ENCODE measurements around the gene CMTM2. TPM values are rescaled to one million over a fixed set of nuclear protein-coding genes. Genes with fewer than 3 reads are reported as not detected.

The CMTM2 gene
- total and polyA plus RNA-seq, 3 experiments from 2014 or later = 0.22 to 0.24 TPM; not detected in 1

DNA sequence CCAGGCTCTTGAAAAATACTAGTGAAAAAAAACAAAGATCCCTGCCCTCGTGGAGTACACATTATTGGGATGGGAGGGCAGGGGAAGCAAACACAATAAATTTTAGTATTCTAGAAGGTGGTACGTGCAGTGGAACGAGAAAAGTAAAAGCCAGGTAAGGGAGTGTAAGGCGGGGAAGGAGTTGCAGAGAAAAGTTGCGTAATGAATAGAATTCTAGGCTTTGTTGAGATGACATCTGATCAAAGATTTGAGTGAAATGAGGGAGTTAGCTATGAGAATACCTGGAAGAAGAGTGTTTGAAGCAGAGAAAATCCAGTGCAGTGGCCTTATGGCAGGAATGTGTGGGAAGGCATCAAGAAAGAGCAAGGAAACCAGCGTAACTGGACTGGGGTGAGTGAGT is 24.8 kb upstream of the CMTM2 start:
- H3K27ac Mint-ChIP-seq = peak overlapping the region; percentile 55 to 97 (median 95)
- ChIA-PET CTCF (interaction anchor here (0.8 to 3.7 kb wide), 6 partner anchors 8 to 74 kb away, joined by 3 to 20 read pairs (median 6); partner anchors contain the start of gene CMTM3), POLR2A (interaction anchor here (0.9 to 1.0 kb wide), 2 partner anchors 32 to 49 kb away, joined by 3 to 5 read pairs; no protein-coding TSS in a partner anchor)
- H3K4me1 Mint-ChIP-seq = peaks cover 77 to 89% (median 87%) of the 10 kb centered on the region in 3 donors
- Histone ChIP-seq H3K4me1 (ENCODE audit: insufficient read depth, low read length) (peaks cover 58% of the 10 kb centered on the region), H3K27ac (ENCODE audit: low read depth, low read length) (no peak overlapping the region), H3K36me3 (ENCODE audit: insufficient read depth, low read length) (no peaks in the 10 kb centered on the region), H3K9me3 (ENCODE audit: low read length) (no peaks in the 10 kb centered on the region), H3K4me3 (ENCODE audit: low read length) (no peak overlapping the region), H3K27me3 (ENCODE audit: insufficient read depth, low read length, poor library complexity, severe bottlenecking) (no peaks in the 10 kb centered on the region)
- H3K27me3 Mint-ChIP-seq = peaks cover 0 to 5% of the 10 kb centered on the region in 2 donors
- H3K9me3 Mint-ChIP-seq = no peaks in the 10 kb centered on the region
- peak overlapping the region; percentile 90 to 98 (median 97) for H3K4me3 Mint-ChIP-seq
- DNase-seq = no peak
- peaks cover 0 to 49% (median 9%) of the 10 kb centered on the region in 3 donors for H3K36me3 Mint-ChIP-seq

GRCh38 chr16:66560107-66560506 is 19.2 kb upstream of the CMTM2 start:
- H3K9me3 Mint-ChIP-seq = no peaks in the 10 kb centered on the region
- H3K36me3 Mint-ChIP-seq = peaks cover 0 to 63% (median 10%) of the 10 kb centered on the region in 3 donors
- H3K27me3 ChIP-seq (ENCODE audit: insufficient read depth, low read length, poor library complexity, severe bottlenecking) = no peaks in the 10 kb centered on the region
- H3K27ac Mint-ChIP-seq = peak overlapping the region; percentile 13 to 92 (median 79)
- no peaks in the 10 kb centered on the region for H3K27me3 Mint-ChIP-seq
- no peak overlapping the region for H3K4me3 ChIP-seq (ENCODE audit: low read length)
- H3K27ac ChIP-seq (ENCODE audit: low read depth, low read length) = no peak overlapping the region
- no peaks in the 10 kb centered on the region for H3K9me3 ChIP-seq (ENCODE audit: low read length)
- ChIA-PET CTCF (interaction anchor here (0.8 to 2.6 kb wide), 4 partner anchors 9 to 48 kb away, joined by 3 to 12 read pairs (median 3); no protein-coding TSS in a partner anchor), POLR2A (no interaction called here)
- H3K4me3 Mint-ChIP-seq = peak overlapping the region; percentile 1 to 63 (median 25)
- peaks cover 83 to 94% (median 93%) of the 10 kb centered on the region in 3 donors for H3K4me1 Mint-ChIP-seq
- H3K4me1 ChIP-seq (ENCODE audit: insufficient read depth, low read length) = peaks cover 52% of the 10 kb centered on the region
- no peak for DNase-seq
- H3K36me3 ChIP-seq (ENCODE audit: insufficient read depth, low read length) = peaks cover 11% of the 10 kb centered on the region

DNA sequence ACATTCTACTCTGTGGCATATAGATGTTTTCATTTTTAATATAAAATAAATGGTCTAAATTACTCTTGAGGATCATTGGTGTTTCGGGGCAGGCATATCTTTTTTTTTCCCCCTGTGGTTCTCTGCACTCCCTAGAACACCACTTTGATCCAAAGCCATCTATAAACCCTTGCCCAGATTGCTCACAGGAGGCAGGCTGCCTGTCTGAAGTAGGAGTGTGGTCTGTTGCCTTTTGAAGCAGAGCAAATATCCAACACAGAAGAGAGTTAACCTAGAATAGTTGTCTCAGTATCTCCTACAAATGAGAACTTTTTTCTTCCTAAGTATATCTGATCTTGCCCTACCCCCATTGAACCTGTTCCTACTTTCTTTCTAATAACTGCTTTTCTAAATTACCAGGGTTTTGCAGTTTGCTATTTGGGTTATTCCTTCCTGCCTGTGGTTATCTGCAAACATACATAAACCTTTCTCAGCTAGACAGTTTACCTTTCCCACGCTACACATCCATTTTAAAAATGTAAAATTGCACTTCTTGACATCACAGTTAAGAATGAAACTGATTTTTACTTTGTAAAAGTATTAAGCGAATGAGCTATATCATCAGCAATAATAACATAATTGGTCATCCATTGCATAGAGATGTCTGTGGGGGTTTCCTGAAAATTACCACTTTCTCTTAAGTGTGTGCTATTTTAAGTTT is 17.7 kb upstream of the CMTM2 start:
- no peak overlapping the region for H3K27ac ChIP-seq (ENCODE audit: low read depth, low read length)
- H3K27ac Mint-ChIP-seq = peak overlapping the region; percentile 13 to 92 (median 86)
- no peaks in the 10 kb centered on the region for H3K9me3 ChIP-seq (ENCODE audit: low read length)
- DNase-seq = no peak
- H3K36me3 Mint-ChIP-seq = peaks cover 0 to 64% (median 11%) of the 10 kb centered on the region in 3 donors
- POLR2A ChIA-PET = interaction anchor here (0.7 to 1.7 kb wide), 4 partner anchors 9 to 42 kb away, joined by 4 to 11 read pairs (median 4); partner anchors contain the start of gene CKLF
- peaks cover 38% of the 10 kb centered on the region for H3K4me1 ChIP-seq (ENCODE audit: insufficient read depth, low read length)
- H3K9me3 Mint-ChIP-seq = no peaks in the 10 kb centered on the region
- peaks cover 12% of the 10 kb centered on the region for H3K36me3 ChIP-seq (ENCODE audit: insufficient read depth, low read length)
- H3K4me1 Mint-ChIP-seq = peaks cover 73 to 86% (median 84%) of the 10 kb centered on the region in 3 donors
- no peak overlapping the region for H3K4me3 ChIP-seq (ENCODE audit: low read length)
- peak overlapping the region in 6 of 7 donors; percentile 47 to 83 (median 64) for H3K4me3 Mint-ChIP-seq
- H3K27me3 ChIP-seq (ENCODE audit: insufficient read depth, low read length, poor library complexity, severe bottlenecking) = no peaks in the 10 kb centered on the region
- CTCF ChIA-PET = interaction anchor here (0.7 to 3.5 kb wide), 13 partner anchors 8 to 155 kb away, joined by 3 to 33 read pairs (median 5); partner anchors contain the start of gene CKLF
- H3K27me3 Mint-ChIP-seq = no peaks in the 10 kb centered on the region

DNA sequence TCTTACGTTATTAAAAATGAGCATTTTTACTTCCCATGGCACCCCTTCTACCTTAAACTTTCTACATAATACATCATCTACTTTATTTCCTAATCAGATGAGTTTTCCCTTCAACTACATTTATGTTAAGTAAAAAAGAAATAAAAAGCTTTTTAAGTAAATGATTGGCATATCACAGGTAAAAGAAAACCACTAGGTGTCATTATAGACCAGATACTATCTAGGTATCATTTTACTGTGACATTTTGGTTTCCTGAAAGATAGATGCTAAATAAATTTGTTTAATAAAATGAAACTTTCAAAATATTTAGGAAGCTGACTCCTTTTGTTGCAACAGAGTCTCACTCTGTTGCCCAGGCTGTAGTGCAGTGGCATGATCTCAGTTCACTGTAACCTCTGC is 16.9 kb upstream of the CMTM2 start:
- no peaks in the 10 kb centered on the region for H3K27me3 Mint-ChIP-seq
- POLR2A ChIA-PET = interaction anchor here (1.3 to 1.7 kb wide), 2 partner anchors 10 to 27 kb away, joined by 4 read pairs; partner anchors contain the start of gene CKLF
- H3K4me1 Mint-ChIP-seq = peaks cover 70 to 79% (median 78%) of the 10 kb centered on the region in 3 donors
- H3K36me3 Mint-ChIP-seq = peaks cover 4 to 70% (median 16%) of the 10 kb centered on the region in 3 donors
- H3K9me3 ChIP-seq (ENCODE audit: low read length) = no peaks in the 10 kb centered on the region
- peak overlapping the region; percentile 13 to 91 (median 74) for H3K27ac Mint-ChIP-seq
- no peaks in the 10 kb centered on the region for H3K27me3 ChIP-seq (ENCODE audit: insufficient read depth, low read length, poor library complexity, severe bottlenecking)
- H3K27ac ChIP-seq (ENCODE audit: low read depth, low read length) = no peak overlapping the region
- peak overlapping the region; percentile 3 to 71 (median 60) for H3K4me3 Mint-ChIP-seq
- CTCF ChIA-PET = interaction anchor here (0.6 to 3.5 kb wide), 19 partner anchors 9 to 156 kb away, joined by 3 to 33 read pairs (median 5); partner anchors contain the start of genes CKLF, CMTM2 and CMTM3
- H3K4me3 ChIP-seq (ENCODE audit: low read length) = no peak overlapping the region
- no peaks in the 10 kb centered on the region for H3K9me3 Mint-ChIP-seq
- peaks cover 38% of the 10 kb centered on the region for H3K4me1 ChIP-seq (ENCODE audit: insufficient read depth, low read length)
- H3K36me3 ChIP-seq (ENCODE audit: insufficient read depth, low read length) = peaks cover 12% of the 10 kb centered on the region
- peak in 2 of 5 donors; percentile 16 to 27 for DNase-seq

DNA sequence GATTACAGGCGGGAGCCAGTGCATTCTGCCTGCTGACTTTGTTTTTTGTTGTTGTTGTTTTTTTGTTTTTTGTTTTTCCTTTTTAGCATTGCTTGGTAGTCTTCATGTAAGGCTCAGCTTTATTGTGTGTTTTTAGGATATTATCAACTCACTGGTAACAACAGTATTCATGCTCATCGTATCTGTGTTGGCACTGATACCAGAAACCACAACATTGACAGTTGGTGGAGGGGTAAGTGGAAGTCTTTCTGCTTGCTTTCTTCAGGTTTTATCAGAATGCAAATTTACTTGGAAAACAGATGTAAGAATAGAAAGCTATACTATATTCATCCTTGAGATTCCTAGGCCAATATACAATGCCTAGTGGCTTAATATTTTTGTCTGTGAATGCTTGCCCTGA is 16.3 kb upstream of the CMTM2 start:
- no peaks in the 10 kb centered on the region for H3K9me3 ChIP-seq (ENCODE audit: low read length)
- peaks cover 4 to 71% (median 16%) of the 10 kb centered on the region in 3 donors for H3K36me3 Mint-ChIP-seq
- H3K27me3 Mint-ChIP-seq = no peaks in the 10 kb centered on the region
- peak overlapping the region; percentile 12 to 71 (median 60) for H3K4me3 Mint-ChIP-seq
- H3K27me3 ChIP-seq (ENCODE audit: insufficient read depth, low read length, poor library complexity, severe bottlenecking) = no peaks in the 10 kb centered on the region
- no peak for DNase-seq
- no peak overlapping the region for H3K4me3 ChIP-seq (ENCODE audit: low read length)
- ChIA-PET POLR2A (interaction anchor here (1.3 to 1.7 kb wide), 2 partner anchors 10 to 26 kb away, joined by 4 read pairs; partner anchors contain the start of gene CKLF), CTCF (interaction anchor here (0.6 to 3.5 kb wide), 21 partner anchors 9 to 189 kb away, joined by 3 to 33 read pairs (median 5); partner anchors contain the start of genes CKLF, CMTM2 and CMTM3)
- H3K4me1 Mint-ChIP-seq = peaks cover 65 to 77% (median 72%) of the 10 kb centered on the region in 3 donors
- peaks cover 38% of the 10 kb centered on the region for H3K4me1 ChIP-seq (ENCODE audit: insufficient read depth, low read length)
- H3K27ac Mint-ChIP-seq = peak overlapping the region; percentile 13 to 91 (median 74)
- H3K27ac ChIP-seq (ENCODE audit: low read depth, low read length) = no peak overlapping the region
- no peaks in the 10 kb centered on the region for H3K9me3 Mint-ChIP-seq
- H3K36me3 ChIP-seq (ENCODE audit: insufficient read depth, low read length) = peaks cover 12% of the 10 kb centered on the region

- H3K27me3 Mint-ChIP-seq = no peaks in the 10 kb centered on the region
- no peaks in the 10 kb centered on the region for H3K27me3 ChIP-seq (ENCODE audit: insufficient read depth, low read length, poor library complexity, severe bottlenecking)
- H3K4me1 Mint-ChIP-seq = peaks cover 58 to 70% (median 64%) of the 10 kb centered on the region in 3 donors
- no peak for DNase-seq
- H3K9me3 Mint-ChIP-seq = no peaks in the 10 kb centered on the region
- H3K4me3 Mint-ChIP-seq = no peak overlapping the region
- H3K27ac Mint-ChIP-seq = peak overlapping the region in 7 of 8 donors; percentile 13 to 91 (median 85)
- ChIA-PET CTCF (interaction anchor here (0.7 to 3.5 kb wide), 18 partner anchors 9 to 188 kb away, joined by 3 to 33 read pairs (median 6); partner anchors contain the start of genes CKLF, CMTM2 and CMTM3), POLR2A (interaction anchor here (0.9 to 1.7 kb wide), 3 partner anchors 11 to 42 kb away, joined by 4 read pairs; partner anchors contain the start of gene CKLF)
- no peaks in the 10 kb centered on the region for H3K9me3 ChIP-seq (ENCODE audit: low read length)
- peaks cover 12% of the 10 kb centered on the region for H3K36me3 ChIP-seq (ENCODE audit: insufficient read depth, low read length)
- H3K4me1 ChIP-seq (ENCODE audit: insufficient read depth, low read length) = peaks cover 38% of the 10 kb centered on the region
- no peak overlapping the region for H3K27ac ChIP-seq (ENCODE audit: low read depth, low read length)
- no peak overlapping the region for H3K4me3 ChIP-seq (ENCODE audit: low read length)
- peaks cover 4 to 64% (median 16%) of the 10 kb centered on the region in 3 donors for H3K36me3 Mint-ChIP-seq
Measured at GRCh38 chr16:66563574-66564334, 15.5 kb upstream of the CMTM2 start.

GRCh38 chr16:66566051-66566901 is 13.0 kb upstream of the CMTM2 start, which contains the start of gene CMTM1:
TSS of gene CMTM1 (plus strand) at chr16:66566439. CDS start at chr16:66566514, 75 bp downstream.
- Mint-ChIP-seq H3K27me3 (no peaks in the 10 kb centered on the region), H3K4me3 (peak within 1 kb of the TSS in 1 of 7 donors; percentile 40), H3K27ac (peak within 1 kb of the TSS in 6 of 8 donors; percentile 17 to 89 (median 62)), H3K4me1 (peaks cover 36 to 66% (median 58%) of the 10 kb centered on the region in 3 donors), H3K36me3 (peaks cover 4 to 58% (median 14%) of the 10 kb centered on the region in 3 donors), H3K9me3 (no peaks in the 10 kb centered on the region)
- no peak for DNase-seq
- no peaks in the 10 kb centered on the region for H3K9me3 ChIP-seq (ENCODE audit: low read length)
- no peaks in the 10 kb centered on the region for H3K27me3 ChIP-seq (ENCODE audit: insufficient read depth, low read length, poor library complexity, severe bottlenecking)
- ChIA-PET POLR2A (interaction anchor here (0.7 to 1.0 kb wide), 2 partner anchors 13 to 52 kb away, joined by 3 to 4 read pairs; no protein-coding TSS in a partner anchor), CTCF (no interaction called here)
- H3K4me1 ChIP-seq (ENCODE audit: insufficient read depth, low read length) = peaks cover 24% of the 10 kb centered on the region
- no peak within 1 kb of the TSS for H3K27ac ChIP-seq (ENCODE audit: low read depth, low read length)
- no peak within 1 kb of the TSS for H3K4me3 ChIP-seq (ENCODE audit: low read length)
- peaks cover 12% of the 10 kb centered on the region for H3K36me3 ChIP-seq (ENCODE audit: insufficient read depth, low read length)
